RPMI8226 (cell line): Measurements from ENCODE around the gene BIRC3.

ENCODE experiments used
- DNase-seq: peaks from one replicate; pipeline ENCODE4 v3.0.0-alpha.2; 2015

Gene BIRC3

DNA sequence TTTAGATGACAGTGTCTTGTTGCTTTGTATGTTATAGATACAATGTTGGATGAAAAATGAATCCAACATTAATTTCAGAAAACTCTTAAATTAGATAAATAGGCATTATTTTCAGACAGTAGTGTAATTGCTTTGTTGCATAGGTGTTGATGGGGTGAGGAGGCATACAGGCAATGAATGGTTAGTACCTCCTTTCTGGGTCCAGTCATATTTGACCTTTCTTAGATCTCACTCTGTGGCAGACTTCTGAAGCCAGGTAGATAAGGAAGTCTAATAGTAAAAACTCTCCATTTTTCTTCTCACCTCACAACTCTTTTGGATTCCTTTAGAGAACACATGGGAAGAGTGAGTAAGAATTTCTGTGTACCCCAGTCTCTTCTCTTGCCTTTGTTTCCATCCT, 61.5 kb downstream of the BIRC3 start:
- no peak for DNase-seq

DNA sequence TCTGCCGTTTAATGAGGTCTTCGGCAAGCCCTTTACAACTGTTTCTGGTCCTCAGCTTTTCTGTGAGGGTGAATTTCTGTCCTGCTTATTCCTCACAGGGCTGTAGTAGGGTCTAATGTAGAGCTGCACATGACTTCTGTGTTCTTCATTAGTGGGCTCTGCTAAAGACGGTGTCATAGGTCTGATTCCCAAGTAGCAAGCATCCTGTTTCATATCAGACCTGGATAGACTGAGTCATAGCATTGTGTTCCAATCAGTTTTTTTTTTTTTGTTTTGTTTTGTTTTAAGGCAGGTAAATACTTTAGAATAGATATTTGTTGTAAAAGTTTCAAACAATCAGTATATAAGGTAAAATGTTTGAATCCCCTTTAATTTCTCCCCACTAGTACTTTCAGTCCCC, 65.1 kb downstream of the BIRC3 start:
- DNase-seq: no peak

- no peak for DNase-seq
Observed at GRCh38 chr11:102383839-102384238, 66.6 kb downstream of the BIRC3 start.

GRCh38 chr11:102384419-102385079, 67.3 kb downstream of the BIRC3 start:
- DNase-seq: no peak

DNA sequence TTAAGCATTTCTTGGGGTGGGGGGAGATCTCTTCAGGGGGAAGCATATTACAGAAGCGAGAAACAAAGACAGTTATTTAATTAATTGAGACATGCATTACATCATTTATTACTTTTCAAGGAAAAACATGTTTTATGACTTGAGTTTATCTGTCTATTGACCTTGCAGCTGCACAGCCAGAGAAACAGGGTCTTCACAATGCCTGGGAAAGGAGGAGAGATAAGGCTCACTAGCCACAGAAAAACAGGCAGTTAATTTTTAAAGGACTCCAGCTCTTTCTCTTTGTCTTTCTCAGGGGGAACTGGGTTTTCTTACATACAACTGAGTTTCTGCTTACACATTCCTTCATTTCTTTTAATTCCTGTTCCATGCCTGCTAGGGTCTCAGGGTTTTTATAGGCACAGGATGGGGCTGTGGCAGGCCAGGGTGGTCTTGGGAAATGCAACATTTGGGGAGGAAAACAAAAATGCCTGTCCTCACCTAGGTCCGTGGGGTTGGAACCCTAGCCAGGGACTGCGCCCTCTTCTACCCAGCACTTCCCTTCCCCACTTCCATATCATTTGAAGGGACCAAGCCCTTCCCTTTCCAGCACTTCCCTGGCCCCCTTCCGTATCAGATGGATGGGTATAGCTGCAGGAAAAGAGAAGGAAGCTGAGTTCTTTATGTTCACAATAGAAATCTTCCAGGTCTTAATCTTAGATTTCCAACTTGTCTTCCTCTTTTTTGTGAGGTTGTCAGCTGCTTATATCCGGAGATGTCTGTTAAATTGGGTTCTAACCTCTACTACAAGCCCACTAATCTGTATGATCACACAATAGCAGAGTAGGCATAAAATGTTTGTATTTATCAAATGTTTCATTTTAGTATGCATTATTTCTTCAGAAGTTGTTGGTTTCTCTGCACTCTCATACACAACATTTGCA, 68.1 kb downstream of the BIRC3 start:
- no peak for DNase-seq

DNA sequence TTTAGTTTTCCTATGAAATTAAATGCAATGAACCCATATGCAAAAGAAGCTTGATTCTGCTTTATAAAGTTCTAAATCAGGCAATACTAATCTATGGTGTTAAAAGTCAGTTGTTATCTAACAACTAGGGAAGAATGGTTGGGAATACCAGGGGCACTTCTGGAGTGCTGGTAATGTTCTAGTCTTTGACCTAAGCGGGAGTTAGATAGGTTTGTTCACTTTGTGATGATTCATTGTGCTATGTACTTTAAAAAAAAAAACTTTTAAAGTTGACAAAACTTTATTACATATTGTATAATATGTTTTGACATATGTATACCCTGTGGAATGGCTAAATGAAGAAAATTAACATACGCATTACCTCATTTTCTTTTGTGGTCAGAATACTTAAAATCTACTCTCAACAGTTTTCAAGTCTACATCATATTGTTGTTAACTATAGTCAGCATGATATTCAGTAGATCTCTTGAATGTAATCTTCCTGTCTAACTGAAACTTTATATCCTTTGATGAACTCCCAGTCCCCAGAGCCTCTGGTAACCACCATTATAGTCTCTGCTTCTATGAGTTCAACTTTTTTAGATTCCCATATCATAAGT, 69.0 kb downstream of the BIRC3 start:
- no peak for DNase-seq

DNA sequence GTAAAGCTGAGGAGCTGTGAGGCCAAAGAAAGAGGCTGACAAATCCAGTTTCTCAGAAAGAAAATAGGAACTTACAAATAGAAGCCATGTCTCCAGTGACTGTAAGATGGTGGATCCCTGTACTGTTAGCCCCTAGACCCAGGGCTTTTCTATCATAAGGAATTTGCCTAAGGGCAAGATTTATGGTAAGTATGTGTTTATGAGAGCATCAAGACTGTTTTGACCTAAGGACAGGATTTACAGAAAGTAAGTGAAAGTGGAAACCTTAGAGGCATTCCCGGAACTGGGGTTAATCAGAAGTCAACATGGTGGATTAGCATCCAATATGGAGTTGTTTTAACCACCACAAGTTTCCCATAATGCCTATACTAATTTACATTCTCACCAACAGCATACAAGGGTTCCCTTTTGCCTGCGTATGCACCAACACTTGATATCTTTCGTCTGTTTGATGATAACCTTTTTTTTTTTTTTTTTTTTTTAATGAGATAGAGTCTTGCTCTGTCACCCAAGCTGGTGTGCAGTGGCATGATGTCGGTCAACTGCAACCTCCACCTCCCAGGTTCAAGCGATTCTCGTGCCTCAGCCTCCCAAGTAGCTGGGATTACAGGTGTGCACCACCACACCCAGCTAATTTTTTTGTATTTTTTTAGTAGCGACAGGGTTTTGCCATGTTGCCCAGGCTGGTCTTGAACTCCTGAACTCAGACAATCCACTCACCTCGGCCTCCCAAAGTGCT, 69.9 kb downstream of the BIRC3 start:
- DNase-seq: no peak
